ENCODE measurements around the gene ZNF865. TPM values are rescaled to one million over a fixed set of nuclear protein-coding genes. Genes with fewer than 3 reads are reported as not detected.

ZNF865 gene
- total and polyA plus RNA-seq, 2 donors (not counting 1 experiment from before 2014, with no cell fraction given): 1.2 TPM

DNA sequence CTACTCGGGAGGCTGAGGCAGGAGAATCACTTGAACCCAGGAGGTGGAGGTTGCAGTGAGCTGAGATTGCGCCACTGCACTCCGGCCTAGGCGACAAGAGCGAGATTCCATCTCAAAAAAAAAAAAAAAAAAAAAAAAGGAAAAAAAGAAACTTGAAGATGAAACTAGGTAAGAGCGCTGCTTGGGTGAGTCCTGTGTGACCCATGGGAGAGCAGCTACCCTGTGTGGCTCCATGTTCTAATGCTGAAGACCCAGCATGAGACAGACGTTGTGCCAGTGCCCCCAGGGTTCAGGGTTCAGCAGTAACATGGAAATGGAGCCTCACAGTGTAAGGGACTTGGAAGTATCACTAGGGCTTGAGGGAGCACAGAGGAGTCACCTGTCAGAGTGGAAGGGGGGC, 13.0 kb downstream of the ZNF865 start:
- Histone ChIP-seq H3K79me2 (ENCODE audit: control insufficient read depth, insufficient read depth, low read length) (no peaks in the 10 kb centered on the region), H4K20me1 (ENCODE audit: control insufficient read depth, extremely low read depth, insufficient read depth, low read length) (no peaks in the 10 kb centered on the region), H3K4me1 (ENCODE audit: control insufficient read depth, extremely low read depth, insufficient read depth, low read length) (peaks cover 3% of the 10 kb centered on the region), H3K4me3 (replicated peaks in 1 of 4; ENCODE audit: control extremely low read depth in 1 of 4, insufficient read depth in 1 of 4, low read depth in 3 of 4, low read length in 4 of 4) (no peak overlapping the region), H3K9ac (ENCODE audit: insufficient read depth, low read length) (no peak overlapping the region), H3K27me3 (ENCODE audit: control insufficient read depth, insufficient read depth, low read length) (no peaks in the 10 kb centered on the region), H3K9me3 (ENCODE audit: control insufficient read depth, insufficient read depth, low read depth, low read length) (no peaks in the 10 kb centered on the region), H3K4me2 (ENCODE audit: extremely low read depth, insufficient read depth, low read length) (no peak overlapping the region), H3K27ac (ENCODE audit: insufficient read depth, low read length) (no peak overlapping the region), H2AFZ (ENCODE audit: low read length) (no peak overlapping the region), H3K36me3 (ENCODE audit: control insufficient read depth, insufficient read depth, low read length) (peaks cover 31% of the 10 kb centered on the region)
- DNase-seq (ENCODE audit: low read depth in 2 of 2): no peak
- TF ChIP-seq, protein P1, sequence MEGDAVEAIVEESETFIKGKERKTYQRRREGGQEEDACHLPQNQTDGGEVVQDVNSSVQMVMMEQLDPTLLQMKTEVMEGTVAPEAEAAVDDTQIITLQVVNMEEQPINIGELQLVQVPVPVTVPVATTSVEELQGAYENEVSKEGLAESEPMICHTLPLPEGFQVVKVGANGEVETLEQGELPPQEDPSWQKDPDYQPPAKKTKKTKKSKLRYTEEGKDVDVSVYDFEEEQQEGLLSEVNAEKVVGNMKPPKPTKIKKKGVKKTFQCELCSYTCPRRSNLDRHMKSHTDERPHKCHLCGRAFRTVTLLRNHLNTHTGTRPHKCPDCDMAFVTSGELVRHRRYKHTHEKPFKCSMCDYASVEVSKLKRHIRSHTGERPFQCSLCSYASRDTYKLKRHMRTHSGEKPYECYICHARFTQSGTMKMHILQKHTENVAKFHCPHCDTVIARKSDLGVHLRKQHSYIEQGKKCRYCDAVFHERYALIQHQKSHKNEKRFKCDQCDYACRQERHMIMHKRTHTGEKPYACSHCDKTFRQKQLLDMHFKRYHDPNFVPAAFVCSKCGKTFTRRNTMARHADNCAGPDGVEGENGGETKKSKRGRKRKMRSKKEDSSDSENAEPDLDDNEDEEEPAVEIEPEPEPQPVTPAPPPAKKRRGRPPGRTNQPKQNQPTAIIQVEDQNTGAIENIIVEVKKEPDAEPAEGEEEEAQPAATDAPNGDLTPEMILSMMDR (conservative IDR thresholded peaks at IDR 0.05 in 1 of 2, IDR thresholded peaks at IDR 0.05 in 1 of 2; ENCODE audit: low read depth in 1 of 2, low read length in 2 of 2): no peak
- no peak for TF ChIP-seq EZH2 (IDR thresholded peaks at IDR 0.05; ENCODE audit: low read length, missing control alignments)

DNA sequence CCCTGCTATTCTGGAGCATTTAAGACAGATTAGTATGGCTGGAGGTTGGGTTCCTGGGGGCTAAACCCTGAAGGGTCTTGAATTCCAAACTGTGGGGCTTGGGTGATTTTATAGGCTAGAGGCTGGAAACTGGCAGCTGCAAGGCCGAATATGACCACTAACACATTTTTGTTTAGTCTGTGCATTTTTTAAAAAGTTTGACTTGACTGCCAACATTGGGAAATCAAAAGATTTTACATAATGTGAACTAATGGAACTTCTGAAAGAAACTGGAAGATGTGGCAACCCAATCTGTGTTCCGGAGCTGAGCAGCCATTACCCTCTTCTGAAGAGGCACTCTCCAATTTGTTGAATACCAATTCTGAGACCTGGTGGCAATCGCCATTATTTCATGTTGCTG, 13.8 kb downstream of the ZNF865 start:
- peaks cover 26% of the 10 kb centered on the region for H3K36me3 ChIP-seq (ENCODE audit: control insufficient read depth, insufficient read depth, low read length)
- H4K20me1 ChIP-seq (ENCODE audit: control insufficient read depth, extremely low read depth, insufficient read depth, low read length): no peaks in the 10 kb centered on the region
- H3K9me3 ChIP-seq (ENCODE audit: control insufficient read depth, insufficient read depth, low read depth, low read length): no peaks in the 10 kb centered on the region
- no peak overlapping the region for H2AFZ ChIP-seq (ENCODE audit: low read length)
- no peaks in the 10 kb centered on the region for H3K79me2 ChIP-seq (ENCODE audit: control insufficient read depth, insufficient read depth, low read length)
- H3K4me1 ChIP-seq (ENCODE audit: control insufficient read depth, extremely low read depth, insufficient read depth, low read length): peaks cover 5% of the 10 kb centered on the region
- peak overlapping the region; percentile 48 for H3K4me2 ChIP-seq (ENCODE audit: extremely low read depth, insufficient read depth, low read length)
- no peak for TF ChIP-seq EZH2 (IDR thresholded peaks at IDR 0.05; ENCODE audit: low read length, missing control alignments)
- TF ChIP-seq, protein P1 (conservative IDR thresholded peaks at IDR 0.05 in 1 of 2, IDR thresholded peaks at IDR 0.05 in 1 of 2; ENCODE audit: low read depth in 1 of 2, low read length in 2 of 2): no peak
- H3K4me3 ChIP-seq (replicated peaks in 1 of 4; ENCODE audit: control extremely low read depth in 1 of 4, insufficient read depth in 1 of 4, low read depth in 3 of 4, low read length in 4 of 4): no peak overlapping the region
- no peaks in the 10 kb centered on the region for H3K27me3 ChIP-seq (ENCODE audit: control insufficient read depth, insufficient read depth, low read length)
- H3K27ac ChIP-seq (ENCODE audit: insufficient read depth, low read length): no peak overlapping the region
- DNase-seq (ENCODE audit: low read depth in 2 of 2): peak in 1 of 2 donors; percentile 80
- no peak overlapping the region for H3K9ac ChIP-seq (ENCODE audit: insufficient read depth, low read length)

DNA sequence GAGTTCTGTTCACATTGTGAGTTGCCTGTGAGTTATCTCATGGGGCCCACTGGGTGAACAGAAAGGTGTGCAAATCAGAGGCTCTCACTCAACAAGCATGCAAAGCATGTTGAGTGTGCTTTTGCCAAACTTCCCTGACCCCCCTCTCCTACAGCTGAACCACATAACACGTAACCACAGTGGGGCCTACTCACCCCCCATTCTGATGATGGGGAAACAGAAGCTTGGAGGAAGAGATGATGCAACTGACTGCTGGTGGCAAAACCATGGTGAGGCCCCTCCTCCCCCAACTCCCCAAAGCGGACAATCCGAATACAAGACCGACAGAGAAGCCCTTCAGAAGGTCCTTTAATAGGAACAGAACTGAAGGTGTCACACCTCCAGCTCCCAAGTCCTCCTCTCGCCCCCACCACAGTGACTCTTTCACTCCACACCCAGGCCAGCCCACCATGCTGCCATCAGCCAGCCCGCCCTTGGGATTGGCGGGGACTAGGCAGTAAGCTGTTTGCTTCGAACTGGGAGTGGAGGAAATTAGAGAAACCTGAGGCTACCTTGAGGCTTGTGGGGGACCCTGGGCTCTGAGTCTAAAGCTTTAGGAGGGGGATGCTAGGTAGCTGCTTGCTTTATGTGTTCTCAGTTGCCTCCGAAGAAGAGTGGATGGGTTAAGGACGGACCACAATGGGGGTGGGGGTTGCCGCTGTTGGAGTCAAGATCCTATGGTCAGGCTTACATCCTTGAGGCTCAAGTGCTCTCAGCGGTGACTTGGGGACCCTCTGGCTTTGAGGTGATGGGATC, 15.2 kb downstream of the ZNF865 start:
- no peak for DNase-seq (ENCODE audit: low read depth in 2 of 2)

More for the DNA sequence above, 15.2 kb downstream of the ZNF865 start:
- no peaks in the 10 kb centered on the region for H3K27me3 ChIP-seq (ENCODE audit: control insufficient read depth, insufficient read depth, low read length)
- no peak overlapping the region for H2AFZ ChIP-seq (ENCODE audit: low read length)
- no peaks in the 10 kb centered on the region for H3K9me3 ChIP-seq (ENCODE audit: control insufficient read depth, insufficient read depth, low read depth, low read length)
- no peaks in the 10 kb centered on the region for H3K79me2 ChIP-seq (ENCODE audit: control insufficient read depth, insufficient read depth, low read length)
- H3K27ac ChIP-seq (ENCODE audit: insufficient read depth, low read length): no peak overlapping the region
- H3K4me2 ChIP-seq (ENCODE audit: extremely low read depth, insufficient read depth, low read length): no peak overlapping the region
- no peak overlapping the region for H3K9ac ChIP-seq (ENCODE audit: insufficient read depth, low read length)
- peaks cover 20% of the 10 kb centered on the region for H3K36me3 ChIP-seq (ENCODE audit: control insufficient read depth, insufficient read depth, low read length)
- H3K4me3 ChIP-seq (replicated peaks in 1 of 4; ENCODE audit: control extremely low read depth in 1 of 4, insufficient read depth in 1 of 4, low read depth in 3 of 4, low read length in 4 of 4): no peak overlapping the region
- TF ChIP-seq, protein P1 (conservative IDR thresholded peaks at IDR 0.05 in 1 of 2, IDR thresholded peaks at IDR 0.05 in 1 of 2; ENCODE audit: low read depth in 1 of 2, low read length in 2 of 2): no peak
- no peak for TF ChIP-seq EZH2 (IDR thresholded peaks at IDR 0.05; ENCODE audit: low read length, missing control alignments)
- no peaks in the 10 kb centered on the region for H4K20me1 ChIP-seq (ENCODE audit: control insufficient read depth, extremely low read depth, insufficient read depth, low read length)
- peaks cover 5% of the 10 kb centered on the region for H3K4me1 ChIP-seq (ENCODE audit: control insufficient read depth, extremely low read depth, insufficient read depth, low read length)

All from fibroblast of lung (primary cell).